ENCODE measurements around the gene GNAT3. TPM values are rescaled to one million over a fixed set of nuclear protein-coding genes. Genes with fewer than 3 reads are reported as not detected.

GNAT3 gene
- total and polyA plus RNA-seq, 2 experiments from 2014 or later = not detected

GRCh38 chr7:80463272-80463920 lies 48.5 kb downstream of the GNAT3 start:
- H3K27ac ChIP-seq = no peak overlapping the region
- H2AFZ ChIP-seq = no peak overlapping the region
- H3K4me3 ChIP-seq = no peak overlapping the region
- H4K20me1 ChIP-seq (ENCODE audit: insufficient read depth, poor library complexity, severe bottlenecking) = no peaks in the 10 kb centered on the region
- no peak for DNase-seq (ENCODE audit: low spot score)
- no peaks in the 10 kb centered on the region for H3K36me3 ChIP-seq (replicated peaks; ENCODE audit: insufficient read depth, low read depth)
- no peak overlapping the region for H3K4me2 ChIP-seq
- TF ChIP-seq EZH2phosphoT487 (IDR thresholded peaks at IDR 0.05; ENCODE audit: low read depth, severe bottlenecking, unreplicated experiment) (no peak), EZH2 (IDR thresholded peaks at IDR 0.05; ENCODE audit: borderline replicate concordance) (no peak), CTCF (IDR thresholded peaks at IDR 0.05; ENCODE audit: poor library complexity) (no peak)
- WGBS (ENCODE audit: low lambda C conversion rate, missing lambda C conversion rate) = 76% methylated on average over 4 of the region's 4 CpGs
- H3K9me2 ChIP-seq (replicated peaks; ENCODE audit: insufficient read depth) = no peaks in the 10 kb centered on the region
- H3K4me1 ChIP-seq (ENCODE audit: insufficient read depth) = peaks cover 8% of the 10 kb centered on the region
- no peaks in the 10 kb centered on the region for H3K79me2 ChIP-seq
- H3K9me3 ChIP-seq (ENCODE audit: low read depth) = no peaks in the 10 kb centered on the region
- H3K27me3 ChIP-seq = no peaks in the 10 kb centered on the region

GRCh38 chr7:80460857-80461256 lies 51.0 kb downstream of the GNAT3 start:
- WGBS (ENCODE audit: low lambda C conversion rate, missing lambda C conversion rate) = 97% methylated on average over 1 of the region's 1 CpG
- Histone ChIP-seq H3K9me3 (ENCODE audit: low read depth) (no peaks in the 10 kb centered on the region), H3K27ac (no peak overlapping the region), H3K36me3 (replicated peaks; ENCODE audit: insufficient read depth, low read depth) (no peaks in the 10 kb centered on the region), H4K20me1 (ENCODE audit: insufficient read depth, poor library complexity, severe bottlenecking) (no peaks in the 10 kb centered on the region), H3K27me3 (no peaks in the 10 kb centered on the region), H3K79me2 (no peaks in the 10 kb centered on the region), H3K4me1 (ENCODE audit: insufficient read depth) (no peaks in the 10 kb centered on the region), H3K4me2 (no peak overlapping the region), H3K4me3 (no peak overlapping the region), H2AFZ (no peak overlapping the region), H3K9me2 (replicated peaks; ENCODE audit: insufficient read depth) (no peaks in the 10 kb centered on the region)
- DNase-seq (ENCODE audit: low spot score) = no peak
- TF ChIP-seq CTCF (IDR thresholded peaks at IDR 0.05; ENCODE audit: poor library complexity) = no peak
- no peak for TF ChIP-seq EZH2phosphoT487 (IDR thresholded peaks at IDR 0.05; ENCODE audit: low read depth, severe bottlenecking, unreplicated experiment)
- TF ChIP-seq EZH2 (IDR thresholded peaks at IDR 0.05; ENCODE audit: borderline replicate concordance) = no peak

- DNase-seq (ENCODE audit: low spot score) = no peak
- no peaks in the 10 kb centered on the region for H3K9me3 ChIP-seq (ENCODE audit: low read depth)
- no peaks in the 10 kb centered on the region for H3K79me2 ChIP-seq
- TF ChIP-seq EZH2phosphoT487 (IDR thresholded peaks at IDR 0.05; ENCODE audit: low read depth, severe bottlenecking, unreplicated experiment) = no peak
- no peak for TF ChIP-seq CTCF (IDR thresholded peaks at IDR 0.05; ENCODE audit: poor library complexity)
- TF ChIP-seq EZH2 (IDR thresholded peaks at IDR 0.05; ENCODE audit: borderline replicate concordance) = no peak
- H3K27ac ChIP-seq = no peak overlapping the region
- H3K36me3 ChIP-seq (replicated peaks; ENCODE audit: insufficient read depth, low read depth) = no peaks in the 10 kb centered on the region
- no peak overlapping the region for H2AFZ ChIP-seq
- H3K9me2 ChIP-seq (replicated peaks; ENCODE audit: insufficient read depth) = no peaks in the 10 kb centered on the region
- no peak overlapping the region for H3K4me3 ChIP-seq
- H3K4me1 ChIP-seq (ENCODE audit: insufficient read depth) = no peaks in the 10 kb centered on the region
- no peaks in the 10 kb centered on the region for H3K27me3 ChIP-seq
- 83% methylated on average over 4 of the region's 4 CpGs for WGBS (ENCODE audit: low lambda C conversion rate, missing lambda C conversion rate)
- no peak overlapping the region for H3K4me2 ChIP-seq
- H4K20me1 ChIP-seq (ENCODE audit: insufficient read depth, poor library complexity, severe bottlenecking) = no peaks in the 10 kb centered on the region
Measured at GRCh38 chr7:80459776-80460510, 51.9 kb downstream of the GNAT3 start.
